Spinal cord (tissue), 10 donors: ENCODE results near the gene CPVL. TPM values are rescaled to one million over a fixed set of nuclear protein-coding genes. Genes with fewer than 3 reads are reported as not detected.

Source experiments
- DNase-seq, 6 donors: peaks; one replicate each; pipeline versions ENCODE4 v3.0.0 to v3.0.0-alpha.2; 2013 to 2015; ENCODE audit warnings: low spot score in 6 of 6, low read depth in 4 of 6
- H3K27ac ChIP-seq: one replicate; pipeline ENCODE4 v1.5.1; 2013; ENCODE audit warnings: low read depth, low read length, control low read depth
- H3K27me3 ChIP-seq: one replicate; pipeline ENCODE4 v1.6.1; 2013; ENCODE audit warnings: low read length; ENCODE audit not compliant: control insufficient read depth, insufficient read depth
- H3K36me3 ChIP-seq: one replicate; pipeline ENCODE4 v1.6.1; 2013; ENCODE audit warnings: low read length; ENCODE audit not compliant: control insufficient read depth, insufficient read depth
- H3K4me1 ChIP-seq: one replicate; pipeline ENCODE4 v1.6.1; 2013; ENCODE audit warnings: low read length; ENCODE audit not compliant: control insufficient read depth, insufficient read depth
- H3K4me3 ChIP-seq: one replicate; pipeline ENCODE4 v1.5.1; 2013; ENCODE audit warnings: low read depth, low read length, control low read depth
- H3K9me3 ChIP-seq: one replicate; pipeline ENCODE4 v1.6.1; 2013; ENCODE audit warnings: low read length; ENCODE audit not compliant: control insufficient read depth, insufficient read depth
- WGBS: methylation state at CpG from one replicate; pipeline ENCODE4 v1.1.5; 2013; ENCODE audit warnings: missing lambda C conversion rate; ENCODE audit not compliant: insufficient coverage; 5-methylcytosine and 5-hydroxymethylcytosine counted together
- polyA plus RNA-seq, 2 donors: library from polyadenylated mRNA; unstranded; fragments of 120-200 nt; gene quantifications; one replicate each; pipeline ENCODE4 v1.2.1, GENCODE V29; 2013; ENCODE audit not compliant: insufficient read length in 2 of 2
- total RNA-seq, 2 donors: library from RNA; depleted of rRNA in 1 of 2; stranded (reverse); fragments of 120-200 nt in 1 of 2; fragments of >200 nt in 1 of 2; gene quantifications; one replicate each; pipeline versions ENCODE4 v1.2.3 to v1.2.4, GENCODE V29; 2013 to 2014
- donor health status: healthy.

The CPVL gene
- total and polyA plus RNA-seq, 4 donors = 14.2 to 42.2 (median 14.9) TPM

DNA sequence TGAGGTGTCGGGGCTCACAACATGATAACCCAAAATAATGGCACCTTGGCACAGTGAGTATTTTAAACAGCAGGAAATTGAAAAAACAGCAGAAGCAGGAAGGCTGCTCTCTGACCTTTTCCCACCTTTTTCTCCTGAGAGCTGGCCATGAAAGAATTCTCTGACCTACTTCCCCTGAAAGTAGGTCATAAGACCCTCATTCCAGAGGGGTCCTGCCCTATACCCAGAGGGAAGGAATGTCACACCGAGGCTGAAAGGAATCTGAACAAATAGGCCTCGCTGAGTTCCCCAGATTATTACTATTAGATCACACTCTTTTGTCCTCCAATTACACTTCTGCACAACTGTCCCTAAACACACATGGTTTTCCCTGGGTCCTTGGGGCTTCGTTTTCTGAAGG lies 18.8 kb downstream of the CPVL start:
- H3K27me3 ChIP-seq = no peaks in the 10 kb centered on the region
- no peak overlapping the region for H3K4me3 ChIP-seq
- H3K4me1 ChIP-seq = no peaks in the 10 kb centered on the region
- H3K36me3 ChIP-seq = no peaks in the 10 kb centered on the region
- no peak for DNase-seq
- 29% methylated on average over 3 of the region's 4 CpGs for WGBS
- no peaks in the 10 kb centered on the region for H3K9me3 ChIP-seq
- H3K27ac ChIP-seq = no peak overlapping the region

DNA sequence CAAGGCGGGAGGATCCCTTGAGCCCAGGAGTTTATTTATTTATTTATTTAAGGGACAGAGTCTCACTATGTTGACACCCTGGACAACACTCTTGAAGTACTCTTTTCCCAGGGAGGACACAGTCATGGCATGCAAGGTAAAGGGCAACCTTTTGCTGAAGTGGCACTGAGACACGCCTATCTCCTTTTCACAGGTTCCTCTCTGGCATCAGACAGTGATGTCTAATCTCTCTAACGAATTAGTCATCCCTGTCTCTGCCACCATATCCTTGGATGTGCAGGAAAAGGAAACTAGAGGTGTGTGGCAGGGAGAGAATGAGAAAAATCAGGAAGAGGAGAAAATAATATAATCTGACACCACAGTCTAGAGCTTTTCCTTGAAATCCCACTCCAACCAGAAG lies 19.5 kb downstream of the CPVL start:
- H3K36me3 ChIP-seq = no peaks in the 10 kb centered on the region
- no peaks in the 10 kb centered on the region for H3K27me3 ChIP-seq
- no peak for DNase-seq
- H3K9me3 ChIP-seq = no peaks in the 10 kb centered on the region
- no peak overlapping the region for H3K4me3 ChIP-seq
- no peaks in the 10 kb centered on the region for H3K4me1 ChIP-seq
- no CpG with 5 or more reads among the region's 3 CpGs for WGBS
- H3K27ac ChIP-seq = no peak overlapping the region

DNA sequence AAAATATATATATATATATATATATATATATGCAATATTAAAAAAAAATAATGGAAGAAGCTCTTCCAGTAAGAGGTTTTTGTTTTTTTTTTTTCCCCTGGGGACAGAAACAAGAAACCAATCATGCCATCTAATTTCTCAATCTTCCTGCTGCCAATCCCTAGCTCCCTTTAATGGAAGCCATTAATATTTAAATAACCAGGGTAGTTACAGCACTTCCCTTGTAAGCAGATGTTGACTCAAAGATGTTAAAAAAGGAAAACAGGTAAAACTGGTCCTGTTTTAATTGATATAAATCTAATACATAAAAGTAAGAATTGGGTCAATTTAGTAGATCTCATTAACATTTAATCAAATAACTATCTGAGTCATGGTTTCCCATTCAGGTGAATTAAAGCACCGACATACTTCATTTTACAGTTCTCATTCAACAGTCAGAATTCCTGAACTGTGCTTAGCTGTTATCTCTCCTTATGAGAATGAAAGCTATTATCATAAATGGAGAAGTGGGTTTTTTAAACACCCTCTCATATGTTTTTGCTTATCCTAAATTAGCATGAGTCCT lies 22.6 kb downstream of the CPVL start:
- Histone ChIP-seq H3K36me3 (no peaks in the 10 kb centered on the region), H3K9me3 (no peaks in the 10 kb centered on the region), H3K4me3 (no peak overlapping the region), H3K27ac (no peak overlapping the region), H3K4me1 (no peaks in the 10 kb centered on the region), H3K27me3 (no peaks in the 10 kb centered on the region)
- no CpG with 5 or more reads among the region's 1 CpG for WGBS
- DNase-seq = peak in 1 of 6 donors; percentile 56

DNA sequence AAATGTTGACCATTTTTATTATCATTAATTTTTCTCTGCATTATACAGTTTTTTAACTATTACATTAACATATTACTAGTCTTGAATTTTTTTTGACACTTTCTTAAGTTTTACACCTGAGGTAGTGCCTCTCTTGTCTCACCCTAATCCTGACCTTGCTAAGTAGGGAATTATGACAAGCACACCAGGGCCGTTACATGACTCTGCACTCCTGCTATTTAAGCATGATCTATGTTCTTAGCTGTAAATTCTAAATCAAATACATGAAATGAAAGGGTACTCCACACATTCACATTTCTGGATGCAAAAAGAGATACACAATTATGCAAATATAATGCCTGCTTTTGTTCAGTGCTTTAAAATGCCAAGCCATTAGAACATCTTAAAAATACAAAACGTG lies 23.6 kb downstream of the CPVL start:
- Histone ChIP-seq H3K9me3 (no peaks in the 10 kb centered on the region), H3K36me3 (no peaks in the 10 kb centered on the region), H3K27me3 (no peaks in the 10 kb centered on the region), H3K4me1 (no peaks in the 10 kb centered on the region), H3K27ac (no peak overlapping the region), H3K4me3 (no peak overlapping the region)
- DNase-seq = no peak
- WGBS = no CpG with 5 or more reads among the region's 2 CpGs

DNA sequence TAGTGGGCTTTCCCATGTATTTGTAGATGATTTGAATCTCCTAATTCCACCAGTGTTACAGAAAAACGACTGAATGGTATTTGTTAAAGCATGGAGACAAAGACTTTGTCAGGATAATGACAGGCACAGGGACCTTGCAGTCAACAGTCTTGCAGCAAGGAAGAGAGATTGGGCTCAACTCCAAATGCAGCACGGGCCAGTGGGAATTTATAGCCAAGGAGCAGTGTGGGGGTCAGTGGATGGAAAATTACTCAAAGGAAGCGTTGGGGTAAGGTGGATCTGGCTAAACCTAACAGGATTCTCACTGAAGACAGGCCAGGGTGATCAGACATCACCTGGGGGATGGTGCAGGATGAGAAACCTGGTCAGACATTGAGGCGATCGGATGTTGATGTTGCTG lies 24.3 kb downstream of the CPVL start:
- H3K4me3 ChIP-seq = no peak overlapping the region
- DNase-seq = no peak
- 57% methylated on average over 5 of the region's 5 CpGs for WGBS

DNA sequence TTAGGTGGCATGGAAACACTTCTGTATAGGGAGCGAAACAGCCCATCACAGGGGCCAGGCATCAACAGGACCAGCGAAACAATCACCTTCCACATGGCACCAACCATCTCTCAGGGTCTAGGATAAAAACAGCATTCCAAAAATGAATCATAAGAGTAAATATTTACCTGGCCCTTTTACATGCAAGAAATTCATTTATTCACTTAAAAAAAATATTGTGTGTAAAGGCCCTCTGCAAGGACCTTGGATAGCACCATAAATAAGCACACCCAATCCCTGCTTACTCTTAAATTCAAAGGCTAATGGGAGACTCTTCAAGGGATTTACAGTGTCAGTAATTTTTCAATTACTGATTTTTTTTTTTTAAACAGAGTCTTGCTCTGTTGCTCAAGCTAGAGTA lies 25.4 kb downstream of the CPVL start:
- H3K36me3 ChIP-seq = no peaks in the 10 kb centered on the region
- WGBS = 100% methylated on average over 2 of the region's 2 CpGs

More for the DNA sequence above, 24.3 kb downstream of the CPVL start:
- no peaks in the 10 kb centered on the region for H3K27me3 ChIP-seq
- no peaks in the 10 kb centered on the region for H3K36me3 ChIP-seq
- no peaks in the 10 kb centered on the region for H3K9me3 ChIP-seq
- H3K27ac ChIP-seq = no peak overlapping the region
- H3K4me1 ChIP-seq = no peaks in the 10 kb centered on the region

DNA sequence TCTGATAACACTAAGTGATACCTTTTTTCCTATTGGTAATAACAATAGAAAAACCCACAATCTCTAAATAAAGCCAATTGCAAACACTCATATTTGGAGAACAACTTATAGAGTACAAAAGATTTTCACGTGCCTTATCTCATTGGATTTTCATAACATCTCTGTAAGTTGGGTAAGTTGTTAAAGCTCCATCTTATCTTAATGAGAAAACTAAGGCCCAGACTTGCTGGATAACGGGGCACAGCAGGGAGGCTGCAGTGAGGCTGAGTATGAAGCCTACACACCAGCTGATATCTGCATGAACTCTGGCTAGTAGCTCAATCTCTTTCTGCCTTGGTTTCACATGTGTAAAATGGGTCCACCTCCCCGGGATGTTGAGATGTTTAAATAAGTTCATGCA lies 26.8 kb downstream of the CPVL start:
- no peak for DNase-seq
- H3K27ac ChIP-seq = no peak overlapping the region
- 100% methylated on average over 1 of the region's 3 CpGs for WGBS

More for the DNA sequence above, 25.4 kb downstream of the CPVL start:
- no peak for DNase-seq
- Histone ChIP-seq H3K27ac (no peak overlapping the region), H3K9me3 (no peaks in the 10 kb centered on the region), H3K4me1 (no peaks in the 10 kb centered on the region), H3K4me3 (no peak overlapping the region), H3K27me3 (no peaks in the 10 kb centered on the region)

DNA sequence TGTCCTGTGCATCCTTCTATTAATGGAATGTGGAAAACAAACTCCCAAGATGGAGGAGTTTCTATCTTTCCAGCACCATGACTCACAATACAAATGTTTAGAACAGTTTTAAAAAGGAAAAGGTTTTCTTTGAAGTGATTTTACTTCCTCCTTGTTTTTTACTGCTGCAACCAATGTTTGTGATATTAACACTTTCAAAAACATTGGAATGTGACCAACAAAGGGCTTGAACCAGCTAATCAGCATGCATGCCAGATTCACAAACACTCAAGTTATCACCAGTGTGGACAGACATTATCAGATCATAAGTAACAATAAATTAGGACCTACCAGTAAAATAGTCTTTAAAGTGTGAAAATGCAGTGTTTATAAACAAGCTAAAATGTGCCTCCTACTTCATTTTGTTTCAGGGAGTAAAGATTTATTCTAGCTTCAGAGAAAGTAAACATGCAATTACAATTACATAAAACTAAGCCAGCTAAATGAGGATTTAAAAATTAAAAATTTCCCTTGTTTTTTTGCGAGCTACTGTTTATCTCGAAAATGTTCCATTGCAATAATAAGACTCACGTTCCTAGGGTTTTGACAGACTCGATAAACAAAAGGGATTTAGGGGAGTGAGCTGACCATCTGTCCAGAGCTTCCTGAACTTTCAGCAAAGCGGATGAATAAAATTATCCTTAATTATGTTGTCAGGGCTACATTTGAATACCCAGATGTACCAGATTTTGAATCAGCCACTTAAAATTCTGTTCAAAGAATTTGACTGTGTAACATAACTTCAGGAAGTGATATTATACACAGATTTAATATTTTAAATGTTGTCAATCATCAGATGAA lies 29.8 kb downstream of the CPVL start:
- Histone ChIP-seq H3K27me3 (no peaks in the 10 kb centered on the region), H3K27ac (no peak overlapping the region), H3K36me3 (no peaks in the 10 kb centered on the region), H3K9me3 (no peaks in the 10 kb centered on the region), H3K4me1 (no peaks in the 10 kb centered on the region), H3K4me3 (no peak overlapping the region)
- no CpG with 5 or more reads among the region's 5 CpGs for WGBS
- peak in 1 of 6 donors; percentile 38 for DNase-seq

More for the DNA sequence above, 26.8 kb downstream of the CPVL start:
- H3K4me1 ChIP-seq = no peaks in the 10 kb centered on the region
- H3K4me3 ChIP-seq = no peak overlapping the region
- H3K27me3 ChIP-seq = no peaks in the 10 kb centered on the region
- no peaks in the 10 kb centered on the region for H3K9me3 ChIP-seq
- no peaks in the 10 kb centered on the region for H3K36me3 ChIP-seq

DNA sequence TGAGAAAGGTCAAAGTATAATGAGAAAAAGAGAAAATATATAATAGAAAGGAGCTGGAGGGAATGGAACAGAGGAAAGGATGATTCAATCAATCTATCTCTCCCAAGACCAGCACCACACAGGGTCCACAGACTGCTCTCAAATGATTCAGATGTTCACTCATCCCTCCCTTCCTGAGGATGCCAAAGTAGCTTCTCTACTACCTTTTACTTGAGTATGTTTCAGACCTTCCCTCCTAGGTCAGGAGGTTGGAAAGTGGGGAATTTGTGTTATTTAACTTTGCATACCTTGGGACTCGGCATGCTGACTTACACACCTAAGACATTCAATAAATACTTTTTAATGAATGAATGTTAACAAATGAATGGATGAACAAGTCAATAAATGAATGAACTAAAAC lies 30.6 kb downstream of the CPVL start:
- no peak overlapping the region for H3K4me3 ChIP-seq
- H3K27ac ChIP-seq = no peak overlapping the region
- no peaks in the 10 kb centered on the region for H3K4me1 ChIP-seq
- H3K27me3 ChIP-seq = no peaks in the 10 kb centered on the region
- H3K36me3 ChIP-seq = no peaks in the 10 kb centered on the region
- WGBS = no CpG with 5 or more reads among the region's 1 CpG
- DNase-seq = no peak
- no peaks in the 10 kb centered on the region for H3K9me3 ChIP-seq

DNA sequence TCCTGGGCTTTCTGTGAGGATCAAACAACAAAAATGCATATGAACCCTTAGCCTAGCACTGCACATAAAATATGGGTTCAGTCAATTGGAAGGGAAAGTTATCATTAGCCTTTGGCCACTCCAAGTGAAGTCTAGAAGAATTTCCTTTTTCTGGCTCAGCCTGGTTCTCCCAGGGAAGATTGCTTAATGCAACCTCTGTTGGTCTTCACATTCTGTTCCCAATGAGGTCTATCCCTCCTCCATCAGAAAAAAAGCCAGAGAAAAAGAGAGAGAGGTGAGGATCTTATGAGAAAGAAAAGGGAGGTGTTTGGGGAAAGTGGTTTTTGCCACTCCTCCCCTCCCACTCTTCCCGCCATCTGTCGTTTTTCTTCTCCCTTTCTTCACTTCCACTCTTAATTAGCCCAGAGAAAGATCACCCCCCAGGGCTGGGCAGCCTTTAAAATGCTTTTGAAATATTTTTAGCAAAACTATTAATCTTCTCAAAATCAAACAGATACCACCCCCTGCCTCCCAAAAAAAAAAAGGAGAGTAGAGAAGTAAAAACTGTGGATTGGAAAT lies 31.1 kb downstream of the CPVL start:
- Histone ChIP-seq H3K36me3 (no peaks in the 10 kb centered on the region), H3K9me3 (no peaks in the 10 kb centered on the region), H3K4me1 (no peaks in the 10 kb centered on the region), H3K27ac (no peak overlapping the region), H3K27me3 (no peaks in the 10 kb centered on the region), H3K4me3 (no peak overlapping the region)
- DNase-seq = no peak
- no CpG with 5 or more reads among the region's 2 CpGs for WGBS
